ENCODE data around the gene SCAPER. TPM values are rescaled to one million over a fixed set of nuclear protein-coding genes. Genes with fewer than 3 reads are reported as not detected.

Gene SCAPER
- total RNA-seq, 1 donor from 2014 or later, result 21.5 TPM

Other genes starting within 250 kb of the SCAPER start
- 39.9 and 42.2 TPM in 2 replicates for gene RCN2, start 26.4 kb upstream of the SCAPER start, total RNA-seq
- gene PSTPIP1, start 89.8 kb upstream of the SCAPER start, total RNA-seq, result 218 and 226 TPM in 2 replicates
- 41.5 and 41.6 TPM in 2 replicates for gene TSPAN3, start 165.8 kb upstream of the SCAPER start, total RNA-seq

Data from activated T-helper 1 cell treated with anti-CD3 and anti-CD28 coated beads, Interleukin-12 subunit alpha, Interleukin-12 subunit beta, Interleukin-2, Interleukin-4 antibody, amounts not matched to agents 30 ng/mL and 10 ng/mL and 1 ng/mL, durations not matched to agents 14 hours and 24 hours and 36 hours (primary cell).